GM19397 (cell line): ENCODE results near the gene JUND.

Experiments used
- ATAC-seq: cut with Tn5 transposase; IDR thresholded peaks from one replicate; pipeline ENCODE4 v1.9.1; 2021; ENCODE audit warnings: mild to moderate bottlenecking, moderate library complexity; ENCODE audit not compliant: unreplicated experiment

JUND gene

GRCh38 chr19:18249834-18250233 is 31.6 kb downstream of the JUND start:
- ATAC-seq, result no peak

GRCh38 chr19:18245297-18245696 is 36.1 kb downstream of the JUND start:
- no peak for ATAC-seq

- ATAC-seq, result no peak
Measured at GRCh38 chr19:18239303-18239702, 42.1 kb downstream of the JUND start.

- ATAC-seq, result no peak
Measured at GRCh38 chr19:18234194-18234593, 47.2 kb downstream of the JUND start.

GRCh38 chr19:18233224-18233825 is 48.1 kb downstream of the JUND start:
- no peak for ATAC-seq

- ATAC-seq, result no peak
Measured at GRCh38 chr19:18232540-18233223, 48.7 kb downstream of the JUND start.

GRCh38 chr19:18231775-18232174 is 49.6 kb downstream of the JUND start:
- ATAC-seq, result no peak

- ATAC-seq, result no peak
Measured at GRCh38 chr19:18230941-18231734, 50.3 kb downstream of the JUND start.

- ATAC-seq, result no peak
Measured at GRCh38 chr19:18229915-18230314, 51.5 kb downstream of the JUND start.
